Sigmoid colon (tissue), 7 donors: Measurements from ENCODE around the gene TMEM267. TPM values are rescaled to one million over a fixed set of nuclear protein-coding genes. Genes with fewer than 3 reads are reported as not detected.
A peak's percentile ranks its signal among the peaks of the same experiment; 100 is the strongest.
"Not testable (repeated sequence)": the region's sequence is repeated elsewhere in the genome, so short reads cannot be mapped to it uniquely, and the experiment has no call there.

Experiments
- DNase-seq: peaks from one replicate; pipeline ENCODE4 v3.0.0-alpha.2; 2019
- H3K27ac ChIP-seq, 4 donors: fragments of 200-600 bp; sonication (generic); one replicate each; pipeline ENCODE4 v1.5.1; 2016 to 2019; ENCODE audit warnings: mild to moderate bottlenecking in 1 of 4
- H3K27me3 ChIP-seq, 3 donors: fragments of 200-600 bp; sonication (generic); one replicate each; pipeline ENCODE4 v1.5.1; 2019; ENCODE audit warnings: mild to moderate bottlenecking in 1 of 3
- H3K36me3 ChIP-seq, 4 donors: fragments of 200-600 bp; sonication (generic); one replicate each; pipeline ENCODE4 v1.5.1; 2016 to 2019
- H3K4me1 ChIP-seq, 4 donors: fragments of 200-600 bp; sonication (generic); one replicate each; pipeline ENCODE4 v1.5.1; 2017 to 2019
- H3K4me3 ChIP-seq, 4 donors: fragments of 200-600 bp; sonication (generic); one replicate each; pipeline ENCODE4 v1.5.1; 2017 to 2019; ENCODE audit warnings: mild to moderate bottlenecking in 2 of 4, moderate library complexity in 1 of 4
- H3K9me3 ChIP-seq, 4 donors: fragments of 200-600 bp in 3 of 4; sonication (generic) in 3 of 4; one replicate each; pipeline versions ENCODE4 v1.5.1 to v1.6.1; 2013 to 2019
- CTCF ChIP-seq, 4 experiments: fragments of 450-650 bp in 3 of 4; fragments of 200-600 bp in 1 of 4; IDR thresholded peaks; one replicate each; pipeline ENCODE4 v1.5.1; 2016 to 2019; ENCODE audit warnings: antibody characterized with exemption in 4 of 4, mild to moderate bottlenecking in 3 of 4, moderate library complexity in 2 of 4
- EP300 ChIP-seq, 4 donors: sonication (generic); formaldehyde crosslinking; IDR thresholded peaks; one replicate each; pipeline ENCODE4 v1.6.1; 2017; ENCODE audit warnings: antibody characterized with exemption in 4 of 4
- POLR2A ChIP-seq, 2 donors: fragments of 450-650 bp; IDR thresholded peaks; one replicate each; pipeline ENCODE4 v1.6.1; 2016; ENCODE audit warnings: antibody characterized with exemption in 2 of 2, mild to moderate bottlenecking in 2 of 2, moderate library complexity in 2 of 2
- POLR2AphosphoS5 ChIP-seq, 4 donors: sonication (generic); formaldehyde crosslinking; IDR thresholded peaks; one replicate each; pipeline ENCODE4 v1.6.1; 2017; ENCODE audit warnings: antibody characterized with exemption in 4 of 4
- WGBS, 2 donors: extraction: QIAGEN DNeasy Blood & Tissue Kit; methylation state at CpG; one replicate each; pipeline ENCODE4 v1.1.7; 2013; 5-methylcytosine and 5-hydroxymethylcytosine counted together
- intact Hi-C: fragments of 100-400 bp; cut with DNase I; formaldehyde crosslinking; loops from one replicate; pipeline ENCODE4 v1.15.1; 2023
- polyA plus RNA-seq, 3 donors: library from polyadenylated mRNA; stranded (reverse); fragments of 200-250 nt; gene quantifications; one replicate each; pipeline ENCODE4 v1.2.3, GENCODE V29; 2013
- total RNA-seq, 4 donors: library from RNA; depleted of rRNA; stranded (reverse); fragments of >200 nt; gene quantifications; one replicate each; pipeline ENCODE4 v1.1.0, GENCODE V29; 2016
- donor health status: healthy with polysubstance abuse.
- donor health status: Bipolar disorder and iron deficiency.
- donor health status: healthy.

TMEM267 gene
- total and polyA plus RNA-seq, 7 donors, result 3.2 to 15.0 (median 9.9) TPM

GRCh38 chr5:43425983-43426382 is 57.7 kb downstream of the TMEM267 start:
- intact Hi-C loops, result no loop called here
- TF ChIP-seq EP300 (IDR thresholded peaks at IDR 0.05), result no peak
- TF ChIP-seq CTCF (IDR thresholded peaks at IDR 0.05), result no peak
- no peak for TF ChIP-seq POLR2A (IDR thresholded peaks at IDR 0.05)
- no peak for TF ChIP-seq POLR2AphosphoS5 (IDR thresholded peaks at IDR 0.05)
- H3K9me3 ChIP-seq, result no peaks in the 10 kb centered on the region
- no peak overlapping the region for H3K4me3 ChIP-seq
- DNase-seq, result no peak
- H3K36me3 ChIP-seq, result no peaks in the 10 kb centered on the region
- peak overlapping the region in 1 of 4 donors; percentile 6 for H3K27ac ChIP-seq
- no peaks in the 10 kb centered on the region for H3K27me3 ChIP-seq
- 77 to 80% methylated on average over 2 of the region's 2 CpGs for WGBS, 2 donors
- peaks cover 0 to 13% (median 7%) of the 10 kb centered on the region in 4 donors for H3K4me1 ChIP-seq

- H3K36me3 ChIP-seq, H3K27me3 ChIP-seq, intact Hi-C loops, H3K9me3 ChIP-seq, H3K27ac ChIP-seq, H3K4me3 ChIP-seq, DNase-seq: not testable (repeated sequence)
- WGBS, 2 donors, result 31 to 71% methylated on average over 6 of the region's 6 CpGs
- peaks cover 0 to 13% (median 7%) of the 10 kb centered on the region in 4 donors for H3K4me1 ChIP-seq
Measured at GRCh38 chr5:43423086-43423485, 60.6 kb downstream of the TMEM267 start.

- H3K4me3 ChIP-seq, result no peak overlapping the region
- H3K4me1 ChIP-seq, result peaks cover 0 to 13% (median 7%) of the 10 kb centered on the region in 4 donors
- H3K27ac ChIP-seq, result peak overlapping the region in 1 of 4 donors; percentile 63
- no peak for TF ChIP-seq EP300 (IDR thresholded peaks at IDR 0.05)
- TF ChIP-seq POLR2A (IDR thresholded peaks at IDR 0.05), result no peak
- TF ChIP-seq CTCF (IDR thresholded peaks at IDR 0.05), result no peak
- H3K9me3 ChIP-seq, result no peaks in the 10 kb centered on the region
- intact Hi-C loops, result no loop called here
- no peaks in the 10 kb centered on the region for H3K27me3 ChIP-seq
- H3K36me3 ChIP-seq, result no peaks in the 10 kb centered on the region
- 16 to 47% methylated on average over 2 of the region's 2 CpGs for WGBS, 2 donors
- no peak for DNase-seq
Measured at GRCh38 chr5:43422143-43422542, 61.5 kb downstream of the TMEM267 start.

- Histone ChIP-seq H3K36me3 (no peaks in the 10 kb centered on the region), H3K9me3 (no peaks in the 10 kb centered on the region), H3K27me3 (no peaks in the 10 kb centered on the region), H3K27ac (peak overlapping the region in 1 of 4 donors; percentile 63), H3K4me3 (no peak overlapping the region), H3K4me1 (peaks cover 0 to 13% (median 7%) of the 10 kb centered on the region in 4 donors)
- WGBS, 2 donors, result 72 to 88% methylated on average over 7 of the region's 7 CpGs
- intact Hi-C loops, result no loop called here
- no peak for DNase-seq
- TF ChIP-seq EP300 (IDR thresholded peaks at IDR 0.05) (no peak), CTCF (IDR thresholded peaks at IDR 0.05) (no peak), POLR2AphosphoS5 (IDR thresholded peaks at IDR 0.05) (no peak), POLR2A (IDR thresholded peaks at IDR 0.05) (no peak)
Measured at GRCh38 chr5:43421450-43422133, 62.1 kb downstream of the TMEM267 start.

GRCh38 chr5:43420241-43420640 is 63.4 kb downstream of the TMEM267 start:
- Histone ChIP-seq H3K4me3 (no peak overlapping the region), H3K36me3 (no peaks in the 10 kb centered on the region), H3K27me3 (no peaks in the 10 kb centered on the region), H3K27ac (no peak overlapping the region), H3K4me1 (peaks cover 0 to 13% (median 7%) of the 10 kb centered on the region in 4 donors), H3K9me3 (no peaks in the 10 kb centered on the region)
- intact Hi-C loops, result no loop called here
- no peak for DNase-seq
- WGBS, 2 donors, result 83 to 87% methylated on average over 4 of the region's 4 CpGs
- TF ChIP-seq CTCF (IDR thresholded peaks at IDR 0.05) (no peak), POLR2AphosphoS5 (IDR thresholded peaks at IDR 0.05) (no peak), POLR2A (IDR thresholded peaks at IDR 0.05) (no peak), EP300 (IDR thresholded peaks at IDR 0.05) (no peak)
